OCI-LY7 (cell line): ENCODE results near the gene DGKH.

ENCODE experiments used
- CTCF ChIP-seq: fragments of 200-600 bp; sonication (generic); conservative IDR thresholded peaks from 2 replicates; pipeline ENCODE4 v1.5.1; 2014; ENCODE audit warnings: mild to moderate bottlenecking, antibody characterized with exemption, low read length, moderate library complexity, mixed read lengths
- EZH2phosphoT487 ChIP-seq: fragments of 200-600 bp; sonication (generic); IDR thresholded peaks from 2 replicates; pipeline ENCODE4 v1.6.1; 2018; ENCODE audit warnings: low read depth, borderline replicate concordance, mild to moderate bottlenecking, mixed run types, antibody characterized with exemption, low read length, moderate library complexity, mixed read lengths

GRCh38 chr13:42054798-42055499, 6.5 kb downstream of the DGKH start:
- TF ChIP-seq CTCF: no peak
- TF ChIP-seq EZH2phosphoT487: no peak
